A549 (cell line): ENCODE data around the gene PTPRD. TPM values are rescaled to one million over a fixed set of nuclear protein-coding genes. Genes with fewer than 3 reads are reported as not detected.

ENCODE experiments used
- ATAC-seq, 2 experiments: fragments of 200-7000 bp in 1 of 2; fragments of >200 bp in 1 of 2; cut with Nextera tagmentation in 1 of 2; cut with Tn5 transposase in 1 of 2; 3 replicates each; pipeline versions ENCODE4 v1.8.0 to v1.9.1; 2018 to 2020; ENCODE audit warnings: mild to moderate bottlenecking in 1 of 2, moderate library complexity in 1 of 2
- CTCF ChIA-PET: fragments of 300-600 bp; sonication (Branson Sonifier 250); formaldehyde crosslinking; extraction: SDS; loops from one replicate; lab custom pipeline; 2021; ENCODE audit warnings: antibody characterized with exemption, inconsistent platforms; lab: Yijun Ruan, JAX
- POLR2A ChIA-PET: fragments of 350-600 bp; formaldehyde crosslinking; extraction: SDS; loops from one replicate; lab custom pipeline; 2021; ENCODE audit warnings: antibody characterized with exemption, inconsistent platforms; lab: Yijun Ruan, JAX
- DNase-seq, 2 experiments: peaks; one replicate each; pipeline versions ENCODE4 v3.0.0 to v3.0.0-alpha.2; 2011 to 2016; ENCODE audit warnings: low read depth in 1 of 2, low spot score in 1 of 2
- FAIRE-seq: peaks from 2 replicates; lab custom pipeline; 2011; peaks lifted over from hg19 to GRCh38; lab: Jason Lieb, UNC
- H3K27ac ChIP-seq, 2 experiments: fragments of >200 bp; sonication (Bioruptor Twin); formaldehyde crosslinking; 3 replicates each; pipeline ENCODE4 v1.5.1; 2016 to 2017
- H3K4me1 ChIP-seq: fragments of >200 bp; sonication (Bioruptor Twin); formaldehyde crosslinking; 3 replicates; pipeline ENCODE4 v1.6.1; 2016
- H3K4me2 ChIP-seq: fragments of >200 bp; sonication (Bioruptor Twin); formaldehyde crosslinking; 3 replicates; pipeline ENCODE4 v1.6.1; 2016
- H3K4me3 ChIP-seq: fragments of >200 bp; sonication (Bioruptor Twin); formaldehyde crosslinking; 3 replicates; pipeline ENCODE4 v1.5.1; 2016
- H3K9me3 ChIP-seq: fragments of >200 bp; sonication (Bioruptor Twin); formaldehyde crosslinking; 3 replicates; pipeline ENCODE4 v1.6.1; 2016
- BHLHE40 ChIP-seq: IDR thresholded peaks from 2 replicates; pipeline ENCODE4 v1.6.1; 2012; ENCODE audit warnings: low read depth, low read length, inconsistent platforms
- CBX2 ChIP-seq: fragments of 200-600 bp; sonication (generic); IDR thresholded peaks from 2 replicates; pipeline ENCODE4 v1.6.1; 2016; ENCODE audit warnings: low read depth, mild to moderate bottlenecking, borderline replicate concordance
- CEBPB ChIP-seq, 2 experiments: fragments of >200 bp in 1 of 2; sonication (Bioruptor Twin) in 1 of 2; formaldehyde crosslinking in 1 of 2; IDR thresholded peaks; 2 replicates each; pipeline ENCODE4 v1.6.1; 2012 to 2016
- EHMT2 ChIP-seq: fragments of 200-600 bp; sonication (generic); IDR thresholded peaks from 2 replicates; pipeline ENCODE4 v1.6.1; 2016; ENCODE audit warnings: antibody characterized with exemption, low read depth, mild to moderate bottlenecking, moderate library complexity
- FOSB ChIP-seq: fragments of 250-450 bp; sonication (Bioruptor Pico); IDR thresholded peaks from 2 replicates; pipeline ENCODE4 v1.5.0; 2020; ENCODE audit warnings: mild to moderate bottlenecking, moderate library complexity
- FOXS1 ChIP-seq: fragments of 250-450 bp; sonication (Bioruptor Pico); IDR thresholded peaks from 2 replicates; pipeline ENCODE4 v1.5.0; 2020; ENCODE audit warnings: mild to moderate bottlenecking, moderate library complexity
- HEYL ChIP-seq: fragments of 250-450 bp; sonication (Bioruptor Pico); IDR thresholded peaks from 2 replicates; pipeline ENCODE4 v1.8.0; 2021; ENCODE audit warnings: mild to moderate bottlenecking, moderate library complexity
- HOXB13 ChIP-seq: fragments of 250-450 bp; sonication (Bioruptor Pico); IDR thresholded peaks from 2 replicates; pipeline ENCODE4 v1.5.0; 2020; ENCODE audit warnings: low read depth, mild to moderate bottlenecking, moderate library complexity
- JUN ChIP-seq, 2 experiments: fragments of >200 bp; sonication (Bioruptor Twin); formaldehyde crosslinking; IDR thresholded peaks; 2 replicates in 1 of 2; 3 replicates in 1 of 2; pipeline ENCODE4 v1.6.1; 2016 to 2017
- JUNB ChIP-seq: fragments of >200 bp; sonication (Bioruptor Twin); formaldehyde crosslinking; IDR thresholded peaks from 2 replicates; pipeline ENCODE4 v1.6.1; 2016
- MAFK ChIP-seq: fragments of 450-650 bp; IDR thresholded peaks from 2 replicates; pipeline ENCODE4 v1.6.1; 2014; ENCODE audit not compliant: partially characterized antibody
- NFE2L2 ChIP-seq: fragments of 150-350 bp; conservative IDR thresholded peaks from 2 replicates; pipeline ENCODE4 v1.6.1; 2014; ENCODE audit warnings: low read length
- NPAS2 ChIP-seq: fragments of 250-450 bp; sonication (Bioruptor Pico); IDR thresholded peaks from 2 replicates; pipeline ENCODE4 v1.8.0; 2022; ENCODE audit warnings: mild to moderate bottlenecking, moderate library complexity, borderline replicate concordance
- NR3C1 ChIP-seq: fragments of >200 bp; sonication (Bioruptor Twin); formaldehyde crosslinking; IDR thresholded peaks from 3 replicates; pipeline ENCODE4 v1.6.1; 2017
- RAD21 ChIP-seq, 2 experiments: fragments of >200 bp in 1 of 2; sonication (Bioruptor Twin) in 1 of 2; formaldehyde crosslinking in 1 of 2; IDR thresholded peaks in 1 of 2; conservative IDR thresholded peaks in 1 of 2; 2 replicates in 1 of 2; 3 replicates in 1 of 2; pipeline ENCODE4 v1.6.1; 2012 to 2018; ENCODE audit warnings: inconsistent platforms in 1 of 2
- RARB ChIP-seq: fragments of 250-450 bp; sonication (Bioruptor Pico); IDR thresholded peaks from 2 replicates; pipeline ENCODE4 v1.8.0; 2021; ENCODE audit warnings: mild to moderate bottlenecking, moderate library complexity
- RCOR1 ChIP-seq: fragments of 150-350 bp; IDR thresholded peaks from 2 replicates; pipeline ENCODE4 v1.6.1; 2014; ENCODE audit warnings: antibody characterized with exemption, low read length, low read depth
- SMC3 ChIP-seq: fragments of >200 bp; sonication (Bioruptor Twin); formaldehyde crosslinking; IDR thresholded peaks from 3 replicates; pipeline ENCODE4 v1.6.1; 2018; ENCODE audit warnings: inconsistent platforms
- TFCP2L1 ChIP-seq: fragments of 250-450 bp; sonication (Bioruptor Pico); IDR thresholded peaks from 2 replicates; pipeline ENCODE4 v1.5.0; 2021; ENCODE audit warnings: mild to moderate bottlenecking
- ZSCAN20 ChIP-seq: fragments of 250-450 bp; sonication (Bioruptor Pico); IDR thresholded peaks from 2 replicates; pipeline ENCODE4 v1.8.0; 2022; ENCODE audit warnings: mild to moderate bottlenecking, moderate library complexity
- WGBS: methylation state at CpG from one replicate; pipeline ENCODE4 v1.1.6; 2017; ENCODE audit errors: missing lambda C conversion rate; 5-methylcytosine and 5-hydroxymethylcytosine counted together
- polyA plus RNA-seq, 4 experiments: library from polyadenylated mRNA; depleted of rRNA in 3 of 4; stranded (reverse); fragments of >200 nt; fragmentation: RNase III in 1 of 4; extraction: RNeasy Plus Mini Kit Qiagen cat#74134 plus additional on column Dnase treatment in 1 of 4; gene quantifications; 2 replicates in 3 of 4; 3 replicates in 1 of 4; pipeline ENCODE4 v1.2.3, GENCODE V29; 2011 to 2017
- TF ChIP-seq, protein P1 (sequence below): fragments of 250-450 bp; sonication (Bioruptor Pico); IDR thresholded peaks from 2 replicates; pipeline ENCODE4 v1.5.0; 2021; ENCODE audit warnings: mild to moderate bottlenecking, moderate library complexity, borderline replicate concordance
- TF ChIP-seq, protein P2 (sequence below): fragments of 200-600 bp; sonication (generic); IDR thresholded peaks from 2 replicates; pipeline ENCODE4 v1.6.1; 2016; ENCODE audit warnings: antibody characterized with exemption, mild to moderate bottlenecking, moderate library complexity

The PTPRD gene
- polyA plus RNA-seq, 2 of the 4 experiments (the other 2 are of a cell fraction), result 0.39 to 1.3 TPM

DNA sequence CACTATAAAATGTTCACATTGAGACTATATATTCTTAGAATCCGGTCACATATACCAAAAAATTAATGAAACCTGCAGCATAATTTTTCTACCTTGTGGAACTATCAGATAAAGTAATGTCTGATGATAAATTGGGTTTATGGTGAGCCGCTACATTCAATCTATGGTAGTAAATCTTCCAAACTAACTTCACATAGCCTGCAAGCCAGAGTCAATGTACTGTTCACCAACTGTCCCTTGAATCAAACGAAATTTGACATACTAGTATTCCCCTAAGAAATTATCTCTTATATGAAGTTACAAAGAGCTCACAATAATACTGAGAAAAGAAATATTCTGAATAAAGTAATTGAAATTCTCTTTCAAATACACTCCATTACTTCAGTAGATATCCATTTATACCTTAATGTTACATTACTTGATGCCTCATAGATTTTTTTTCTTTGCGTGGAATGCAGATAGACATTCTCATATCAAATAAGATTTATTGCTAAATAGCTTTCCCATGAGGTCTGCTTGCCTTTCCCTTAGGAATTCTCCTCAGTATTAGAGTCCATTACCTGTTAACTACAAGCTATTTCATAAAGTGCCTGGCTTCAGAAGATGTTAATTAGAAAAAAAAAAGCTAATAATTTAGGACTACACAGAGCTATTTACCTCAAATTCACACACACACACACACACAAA is 169.5 kb downstream of the PTPRD start:
- CTCF ChIA-PET, result no interaction called here
- ATAC-seq, result no peak
- 7% methylated on average over 4 of the region's 4 CpGs for WGBS
- H3K27ac ChIP-seq, result no peak overlapping the region
- POLR2A ChIA-PET, result no interaction called here
- no peak overlapping the region for H3K4me2 ChIP-seq
- H3K9me3 ChIP-seq, result no peaks in the 10 kb centered on the region
- H3K4me3 ChIP-seq, result no peak overlapping the region
- FAIRE-seq, result no peak
- no peaks in the 10 kb centered on the region for H3K4me1 ChIP-seq
- DNase-seq, result no peak
- TF ChIP-seq RAD21 (conservative IDR thresholded peaks at IDR 0.05 in 1 of 2, IDR thresholded peaks at IDR 0.05 in 1 of 2) (no peak), EHMT2 (no peak), JUNB (no peak), NFE2L2 (no peak), TFCP2L1 (CRISPR knock-in tag) (no peak), NR3C1 (no peak), RCOR1 (no peak), BHLHE40 (no peak)
- TF ChIP-seq, protein P1, sequence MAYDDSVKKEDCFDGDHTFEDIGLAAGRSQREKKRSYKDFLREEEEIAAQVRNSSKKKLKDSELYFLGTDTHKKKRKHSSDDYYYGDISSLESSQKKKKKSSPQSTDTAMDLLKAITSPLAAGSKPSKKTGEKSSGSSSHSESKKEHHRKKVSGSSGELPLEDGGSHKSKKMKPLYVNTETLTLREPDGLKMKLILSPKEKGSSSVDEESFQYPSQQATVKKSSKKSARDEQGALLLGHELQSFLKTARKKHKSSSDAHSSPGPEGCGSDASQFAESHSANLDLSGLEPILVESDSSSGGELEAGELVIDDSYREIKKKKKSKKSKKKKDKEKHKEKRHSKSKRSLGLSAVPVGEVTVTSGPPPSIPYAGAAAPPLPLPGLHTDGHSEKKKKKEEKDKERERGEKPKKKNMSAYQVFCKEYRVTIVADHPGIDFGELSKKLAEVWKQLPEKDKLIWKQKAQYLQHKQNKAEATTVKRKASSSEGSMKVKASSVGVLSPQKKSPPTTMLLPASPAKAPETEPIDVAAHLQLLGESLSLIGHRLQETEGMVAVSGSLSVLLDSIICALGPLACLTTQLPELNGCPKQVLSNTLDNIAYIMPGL (CRISPR knock-in tag), result no peak

DNA sequence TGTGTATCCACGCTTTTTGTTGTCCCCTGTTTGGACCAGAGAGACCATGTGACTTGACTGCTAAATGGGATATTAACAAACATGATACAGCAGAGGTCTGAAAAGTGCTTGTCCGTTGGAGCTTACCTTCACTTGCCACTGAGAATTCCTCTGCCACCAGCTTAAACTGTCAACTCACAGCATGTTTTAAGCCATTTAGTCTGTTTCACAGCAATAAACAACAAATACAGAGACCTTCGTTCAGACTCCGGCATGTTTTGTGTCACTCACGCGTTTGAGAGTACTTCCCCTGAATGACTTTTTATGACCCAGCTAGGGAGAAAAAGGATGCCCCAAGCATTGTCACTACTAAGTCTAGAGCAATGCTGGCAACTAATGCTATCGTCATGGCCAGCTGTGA is 173.8 kb downstream of the PTPRD start:
- Histone ChIP-seq H3K27ac (no peak overlapping the region), H3K4me3 (no peak overlapping the region), H3K9me3 (no peaks in the 10 kb centered on the region), H3K4me1 (no peaks in the 10 kb centered on the region), H3K4me2 (no peak overlapping the region)
- 18% methylated on average over 7 of the region's 7 CpGs for WGBS
- no peak for DNase-seq
- no peak for FAIRE-seq
- TF ChIP-seq MAFK (no peak), CBX2 (no peak), RARB (CRISPR knock-in tag) (no peak), NPAS2 (CRISPR knock-in tag) (no peak), RAD21 (conservative IDR thresholded peaks at IDR 0.05 in 1 of 2, IDR thresholded peaks at IDR 0.05 in 1 of 2) (no peak), HEYL (no peak), JUN (IDR thresholded peaks at IDR 0.05) (no peak), SMC3 (no peak), CEBPB (IDR thresholded peaks at IDR 0.05) (no peak), ZSCAN20 (CRISPR knock-in tag) (no peak), FOSB (CRISPR knock-in tag) (no peak), HOXB13 (CRISPR knock-in tag) (no peak), TFCP2L1 (CRISPR knock-in tag) (no peak), FOXS1 (CRISPR knock-in tag) (no peak)
- TF ChIP-seq, protein P2, sequence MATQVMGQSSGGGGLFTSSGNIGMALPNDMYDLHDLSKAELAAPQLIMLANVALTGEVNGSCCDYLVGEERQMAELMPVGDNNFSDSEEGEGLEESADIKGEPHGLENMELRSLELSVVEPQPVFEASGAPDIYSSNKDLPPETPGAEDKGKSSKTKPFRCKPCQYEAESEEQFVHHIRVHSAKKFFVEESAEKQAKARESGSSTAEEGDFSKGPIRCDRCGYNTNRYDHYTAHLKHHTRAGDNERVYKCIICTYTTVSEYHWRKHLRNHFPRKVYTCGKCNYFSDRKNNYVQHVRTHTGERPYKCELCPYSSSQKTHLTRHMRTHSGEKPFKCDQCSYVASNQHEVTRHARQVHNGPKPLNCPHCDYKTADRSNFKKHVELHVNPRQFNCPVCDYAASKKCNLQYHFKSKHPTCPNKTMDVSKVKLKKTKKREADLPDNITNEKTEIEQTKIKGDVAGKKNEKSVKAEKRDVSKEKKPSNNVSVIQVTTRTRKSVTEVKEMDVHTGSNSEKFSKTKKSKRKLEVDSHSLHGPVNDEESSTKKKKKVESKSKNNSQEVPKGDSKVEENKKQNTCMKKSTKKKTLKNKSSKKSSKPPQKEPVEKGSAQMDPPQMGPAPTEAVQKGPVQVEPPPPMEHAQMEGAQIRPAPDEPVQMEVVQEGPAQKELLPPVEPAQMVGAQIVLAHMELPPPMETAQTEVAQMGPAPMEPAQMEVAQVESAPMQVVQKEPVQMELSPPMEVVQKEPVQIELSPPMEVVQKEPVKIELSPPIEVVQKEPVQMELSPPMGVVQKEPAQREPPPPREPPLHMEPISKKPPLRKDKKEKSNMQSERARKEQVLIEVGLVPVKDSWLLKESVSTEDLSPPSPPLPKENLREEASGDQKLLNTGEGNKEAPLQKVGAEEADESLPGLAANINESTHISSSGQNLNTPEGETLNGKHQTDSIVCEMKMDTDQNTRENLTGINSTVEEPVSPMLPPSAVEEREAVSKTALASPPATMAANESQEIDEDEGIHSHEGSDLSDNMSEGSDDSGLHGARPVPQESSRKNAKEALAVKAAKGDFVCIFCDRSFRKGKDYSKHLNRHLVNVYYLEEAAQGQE, result no peak
- ChIA-PET POLR2A (no interaction called here), CTCF (no interaction called here)
- no peak for ATAC-seq
